GM19025 (cell line): ENCODE results near the gene GAPVD1.
"Not testable (repeated sequence)": the region's sequence is repeated elsewhere in the genome, so short reads cannot be mapped to it uniquely, and the experiment has no call there.

Experiments
- ATAC-seq: cut with Tn5 transposase; IDR thresholded peaks from one replicate; pipeline ENCODE4 v1.9.1; 2021; ENCODE audit warnings: mild to moderate bottlenecking, low read depth, moderate library complexity; ENCODE audit not compliant: unreplicated experiment

Gene GAPVD1

GRCh38 chr9:125296843-125297372, 35.3 kb downstream of the GAPVD1 start:
- ATAC-seq: no peak

GRCh38 chr9:125297917-125298316, 36.3 kb downstream of the GAPVD1 start:
- no peak for ATAC-seq

DNA sequence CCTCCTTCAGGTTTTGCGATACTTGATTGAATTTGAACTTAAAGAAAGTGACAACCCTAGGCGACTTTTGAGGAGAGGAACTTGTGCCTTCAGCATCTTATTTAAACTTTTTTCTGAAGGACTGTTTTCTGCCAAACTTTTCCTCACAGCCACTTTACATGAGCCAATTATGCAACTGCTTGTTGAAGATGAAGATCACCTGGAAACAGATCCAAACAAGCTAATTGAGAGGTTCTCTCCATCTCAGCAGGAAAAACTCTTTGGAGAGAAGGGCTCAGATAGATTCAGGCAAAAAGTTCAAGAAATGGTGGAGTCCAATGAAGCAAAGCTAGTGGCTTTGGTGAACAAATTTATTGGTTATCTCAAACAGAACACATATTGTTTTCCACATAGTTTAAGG, 40.6 kb downstream of the GAPVD1 start:
- no peak for ATAC-seq

DNA sequence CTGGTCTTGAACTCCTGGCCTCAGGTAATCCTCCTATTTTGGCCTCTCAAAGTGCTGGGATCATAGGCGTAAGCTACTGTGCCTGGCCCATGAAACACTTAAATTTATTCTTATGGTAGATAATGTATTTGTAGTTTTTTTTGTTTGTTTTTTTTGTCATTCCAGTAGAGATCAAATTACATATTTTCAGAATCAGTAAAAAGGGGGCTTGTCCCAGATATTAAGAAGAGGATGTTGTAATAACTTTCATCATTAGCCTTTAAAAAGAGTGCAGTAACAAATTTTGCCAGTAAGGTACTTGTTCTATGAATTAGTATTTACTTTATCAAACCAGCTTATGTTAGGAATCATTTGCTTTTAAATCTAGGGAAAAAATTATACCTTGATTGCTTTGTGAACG, 42.6 kb downstream of the GAPVD1 start:
- no peak for ATAC-seq

- ATAC-seq: no peak
Measured at GRCh38 chr9:125312411-125312810, 50.8 kb downstream of the GAPVD1 start.

GRCh38 chr9:125316359-125316758, 54.7 kb downstream of the GAPVD1 start:
- not testable (repeated sequence) for ATAC-seq

DNA sequence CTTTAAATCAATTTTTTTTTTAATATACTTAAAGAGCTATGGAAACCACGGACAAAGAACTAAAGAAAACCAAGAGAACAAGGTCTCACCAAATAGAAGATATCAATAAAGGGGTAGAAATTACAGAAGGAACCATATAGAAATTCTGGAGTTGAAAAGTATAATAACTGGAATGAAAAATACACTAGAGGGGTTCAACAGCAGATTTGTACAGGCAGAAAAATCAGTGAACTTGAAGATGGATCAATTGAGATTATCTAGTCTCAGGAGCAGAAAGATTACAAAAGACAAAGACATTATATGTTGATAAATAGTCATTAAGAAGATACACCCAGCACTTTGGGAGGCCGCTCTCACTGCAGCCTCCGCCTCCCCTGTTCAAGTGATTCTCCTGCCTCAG, 56.1 kb downstream of the GAPVD1 start:
- ATAC-seq: no peak

DNA sequence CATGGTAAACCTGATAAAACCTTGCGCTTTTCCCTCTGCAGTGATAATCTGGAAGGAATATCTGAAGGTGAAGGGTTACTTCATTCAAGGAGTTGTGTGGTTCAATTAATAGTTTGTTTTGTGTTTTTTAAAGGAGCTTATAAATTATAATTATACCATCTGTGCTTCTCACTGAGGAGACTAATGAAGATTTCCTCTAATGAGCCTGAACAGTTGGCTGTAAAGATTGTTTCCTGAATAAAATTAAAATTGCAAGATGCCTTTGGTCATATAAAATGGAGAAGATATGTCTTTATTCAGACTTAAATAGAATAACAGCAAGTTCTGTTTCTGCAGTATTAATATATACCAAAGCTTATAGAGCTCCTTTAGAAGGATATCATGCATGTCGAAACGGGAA, 59.9 kb downstream of the GAPVD1 start:
- no peak for ATAC-seq

- ATAC-seq: no peak
Measured at GRCh38 chr9:125323615-125324014, 62.0 kb downstream of the GAPVD1 start.

DNA sequence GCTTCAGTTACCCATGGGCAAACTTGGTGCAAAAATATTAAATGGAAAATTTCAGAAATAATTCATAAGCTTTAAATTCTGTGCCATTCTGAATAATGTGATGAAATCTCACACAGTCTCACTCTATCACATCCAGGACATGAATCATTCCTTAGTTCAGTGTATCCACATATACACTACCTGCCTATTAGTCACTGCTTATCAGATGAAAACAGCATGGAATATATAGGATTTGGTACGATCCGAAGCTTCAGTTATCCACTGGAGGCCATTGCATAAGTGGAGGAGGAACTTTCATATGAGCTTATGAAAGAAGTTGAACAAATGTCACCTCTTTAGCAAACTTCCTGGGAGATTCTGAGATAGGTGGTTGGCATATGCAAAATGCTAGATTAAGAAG, 64.2 kb downstream of the GAPVD1 start:
- ATAC-seq: no peak

DNA sequence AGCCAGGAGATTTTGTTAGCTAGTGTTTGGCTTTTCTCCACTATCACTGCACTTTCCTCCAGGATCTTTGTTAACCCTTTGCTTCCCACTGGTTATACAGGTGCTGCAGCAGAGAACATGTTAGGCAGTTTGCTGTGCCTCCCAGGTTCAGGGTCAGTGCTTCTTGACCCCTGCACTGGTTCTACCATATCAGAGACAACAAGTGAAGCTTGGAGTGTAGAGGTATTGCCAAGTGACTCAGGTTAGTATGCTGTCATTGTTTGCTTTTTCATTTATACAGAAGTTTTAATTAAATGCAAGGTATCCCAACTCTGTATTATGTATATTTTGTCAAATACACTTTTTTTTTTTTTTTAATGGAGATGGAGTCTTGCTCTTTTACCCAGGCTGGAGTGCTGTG, 68.4 kb downstream of the GAPVD1 start:
- ATAC-seq: no peak

- ATAC-seq: no peak
Measured at GRCh38 chr9:125330587-125330986, 69.0 kb downstream of the GAPVD1 start.

DNA sequence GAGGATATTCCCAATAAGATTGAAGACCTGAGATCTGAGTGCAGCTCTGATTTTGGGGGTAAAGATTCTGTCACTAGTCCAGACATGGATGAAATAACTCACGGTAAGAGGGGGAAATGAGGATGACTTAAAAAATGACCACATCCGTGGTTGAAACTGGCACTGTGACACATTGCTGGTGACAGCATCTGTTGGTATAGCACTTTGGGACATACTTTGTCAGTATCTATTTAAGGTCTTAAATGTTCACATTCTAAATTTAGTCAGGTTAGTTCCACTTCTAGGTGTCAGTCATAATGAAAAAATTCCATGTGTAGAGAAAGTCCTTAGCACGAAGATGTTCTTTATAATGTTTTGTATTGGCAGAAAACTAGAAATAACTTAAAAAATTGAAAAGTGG, 70.9 kb downstream of the GAPVD1 start:
- ATAC-seq: no peak

DNA sequence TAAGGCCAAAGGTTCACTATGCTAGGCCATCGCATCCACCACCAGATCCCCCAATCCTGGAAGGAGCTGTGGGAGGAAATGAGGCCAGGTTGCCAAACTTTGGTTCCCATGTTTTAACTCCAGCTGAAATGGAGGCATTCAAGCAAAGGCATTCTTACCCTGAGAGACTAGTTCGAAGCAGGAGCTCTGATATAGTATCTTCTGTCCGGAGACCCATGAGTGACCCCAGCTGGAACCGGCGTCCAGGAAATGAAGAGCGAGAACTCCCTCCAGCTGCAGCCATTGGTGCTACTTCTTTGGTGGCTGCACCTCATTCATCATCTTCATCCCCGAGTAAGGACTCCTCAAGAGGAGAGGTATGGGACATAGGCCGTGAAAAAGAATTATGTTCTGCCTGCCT, 75.6 kb downstream of the GAPVD1 start:
- no peak for ATAC-seq

GRCh38 chr9:125338929-125339328, 77.3 kb downstream of the GAPVD1 start:
- ATAC-seq: no peak

DNA sequence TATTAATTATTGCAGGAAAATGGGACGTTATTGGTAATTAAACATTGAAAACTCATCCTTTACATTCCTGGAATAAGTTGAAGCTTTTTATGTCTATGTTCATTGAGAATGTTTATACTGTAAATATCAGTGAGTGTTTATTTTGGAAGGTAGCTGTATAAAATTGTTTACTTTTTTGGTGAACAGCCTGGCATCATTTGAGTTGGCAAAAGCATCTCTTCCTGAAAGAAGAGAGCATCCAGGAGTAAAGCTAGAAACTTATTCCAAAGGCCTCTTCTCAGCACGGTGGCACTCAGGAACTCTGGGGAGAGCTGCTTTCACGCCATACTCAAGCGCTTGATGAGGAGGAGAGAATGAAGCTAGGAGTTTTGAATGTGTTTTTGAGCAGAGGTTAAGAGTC, 79.9 kb downstream of the GAPVD1 start:
- ATAC-seq: no peak

- no peak for ATAC-seq
Measured at GRCh38 chr9:125343518-125344275, 82.1 kb downstream of the GAPVD1 start.

DNA sequence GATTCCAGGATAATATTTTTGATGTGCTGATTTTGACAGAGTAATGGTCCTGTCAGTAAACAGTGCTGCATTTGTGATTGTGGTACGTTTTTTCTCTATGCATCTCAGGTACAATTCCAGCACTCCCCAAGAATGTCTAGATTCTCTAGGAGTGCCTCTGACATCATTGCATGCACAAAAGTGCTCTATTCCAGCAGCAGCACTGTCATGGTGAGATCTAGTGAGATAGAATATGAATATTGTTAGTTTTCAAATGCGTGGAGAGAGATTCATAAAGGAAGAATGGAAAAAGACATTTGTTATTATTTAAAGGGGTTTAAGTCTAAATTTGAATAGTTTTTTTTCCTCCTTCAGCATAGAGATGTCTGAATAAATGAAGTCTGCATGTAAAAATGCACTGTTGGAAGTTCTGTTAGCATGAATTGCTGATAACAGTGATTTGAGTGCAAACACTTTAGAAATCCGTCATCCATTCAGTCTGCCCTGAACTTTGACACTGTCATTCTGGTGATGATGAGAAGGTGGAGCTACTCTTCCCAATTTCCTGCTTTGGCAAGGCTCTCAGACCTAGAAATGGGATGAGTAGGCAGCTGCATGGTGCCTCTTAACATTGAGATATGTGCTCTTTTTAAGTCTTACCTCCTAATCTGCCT, 84.6 kb downstream of the GAPVD1 start:
- no peak for ATAC-seq

DNA sequence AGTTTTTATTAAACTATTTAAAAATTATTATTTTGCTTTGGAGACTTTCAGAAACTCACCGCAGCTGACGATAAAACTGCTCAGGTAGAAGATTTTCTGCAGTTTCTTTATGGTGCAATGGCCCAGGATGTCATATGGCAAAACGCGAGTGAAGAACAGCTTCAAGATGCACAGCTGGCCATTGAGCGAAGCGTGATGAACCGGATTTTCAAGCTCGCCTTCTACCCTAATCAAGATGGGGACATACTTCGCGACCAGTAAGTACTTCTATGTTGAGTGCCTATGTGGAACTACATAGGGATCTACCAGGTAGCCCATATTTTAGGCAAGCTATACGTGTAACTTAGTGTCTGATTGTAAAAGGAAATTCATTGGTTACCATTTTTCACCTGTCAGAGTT, 94.0 kb downstream of the GAPVD1 start:
- ATAC-seq: no peak

DNA sequence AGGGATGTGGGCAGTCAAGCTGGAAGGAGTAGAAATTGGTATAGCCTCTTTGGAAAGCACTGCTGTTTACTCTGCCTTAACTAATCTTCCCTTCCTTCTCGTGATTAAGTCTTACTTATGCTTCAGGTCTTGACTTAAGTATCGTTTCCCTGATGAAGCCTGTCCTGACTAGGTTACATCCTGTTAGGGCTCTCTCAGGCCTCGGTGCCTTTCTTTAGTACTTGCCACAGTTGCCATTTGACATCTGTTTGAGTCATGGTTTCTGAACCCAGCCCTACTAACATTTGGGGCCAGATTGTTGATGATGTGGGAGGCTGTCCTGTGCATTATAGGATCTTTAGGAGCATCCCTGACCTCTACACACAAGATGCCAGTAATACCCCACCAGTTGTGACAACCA, 94.4 kb downstream of the GAPVD1 start:
- no peak for ATAC-seq

- ATAC-seq: no peak
Measured at GRCh38 chr9:125359011-125359410, 97.4 kb downstream of the GAPVD1 start.

DNA sequence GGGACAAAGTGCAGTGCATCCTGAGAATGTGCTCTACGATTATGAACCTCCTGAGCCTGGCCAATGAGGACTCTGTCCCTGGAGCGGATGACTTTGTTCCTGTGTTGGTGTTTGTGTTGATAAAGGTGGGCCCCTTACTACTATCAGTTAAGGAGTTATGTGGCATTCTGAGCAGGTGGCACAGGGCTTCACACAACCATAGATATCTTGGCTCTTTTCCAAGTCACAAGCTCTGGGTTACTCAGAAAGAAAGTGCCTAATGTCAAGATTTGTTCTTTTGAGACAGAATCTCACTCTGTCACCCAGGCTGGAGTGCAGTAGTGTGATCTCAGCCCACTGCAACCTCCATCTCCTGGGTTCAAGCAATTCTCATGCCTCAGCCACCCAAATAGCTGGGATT, 99.0 kb downstream of the GAPVD1 start:
- no peak for ATAC-seq
